Skin epidermis (tissue), 12 donors: ENCODE measurements around the gene GPALPP1.
A peak's percentile ranks its signal among the peaks of the same experiment; 100 is the strongest.
"Not testable (repeated sequence)": the region's sequence is repeated elsewhere in the genome, so short reads cannot be mapped to it uniquely, and the experiment has no call there.

Source experiments
- H3K27ac ChIP-seq, 21 experiments: fragments of 200-600 bp; sonication (generic) in 11 of 21; one replicate each; pipeline ENCODE4 v1.5.0; 2020; ENCODE audit warnings: mild to moderate bottlenecking in 3 of 21, inconsistent platforms in 2 of 21, moderate library complexity in 2 of 21
- H3K4me3 ChIP-seq, 7 experiments: fragments of 200-600 bp; sonication (generic) in 2 of 7; one replicate each; pipeline ENCODE4 v1.5.0; 2020; ENCODE audit warnings: inconsistent platforms in 2 of 7, mild to moderate bottlenecking in 2 of 7, moderate library complexity in 1 of 7

The GPALPP1 gene

GRCh38 chr13:44989071-44989889, at the start of gene GPALPP1, which contains the start of gene NUFIP1:
Gene GPALPP1, plus strand, starts transcription at chr13:44989538. Its CDS starts 117 bp downstream, at chr13:44989655.
Gene NUFIP1, minus strand, starts transcription at chr13:44989471. Its CDS starts 35 bp downstream, at chr13:44989436.
- H3K27ac ChIP-seq: peak within 1 kb of the TSS; percentile 48 to 99 (median 89)

GRCh38 chr13:44943411-44943810, 45.9 kb upstream of the GPALPP1 start:
- H3K4me3 ChIP-seq, H3K27ac ChIP-seq: not testable (repeated sequence)

More at GRCh38 chr13:44989071-44989889, at the start of gene GPALPP1, which contains the start of gene NUFIP1:
- H3K4me3 ChIP-seq: peak within 1 kb of the TSS; percentile 80 to 98 (median 92)

- Histone ChIP-seq H3K4me3 (no peak overlapping the region), H3K27ac (no peak overlapping the region)
Measured at GRCh38 chr13:44951184-44951583, 38.2 kb upstream of the GPALPP1 start.

- Histone ChIP-seq H3K4me3 (no peak overlapping the region), H3K27ac (no peak overlapping the region)
Measured at GRCh38 chr13:44952671-44953070, 36.7 kb upstream of the GPALPP1 start.

GRCh38 chr13:44954224-44954623, 35.1 kb upstream of the GPALPP1 start:
- no peak overlapping the region for H3K27ac ChIP-seq

GRCh38 chr13:44955406-44955805, 33.9 kb upstream of the GPALPP1 start:
- Histone ChIP-seq H3K4me3 (no peak overlapping the region), H3K27ac (no peak overlapping the region)

More at GRCh38 chr13:44954224-44954623, 35.1 kb upstream of the GPALPP1 start:
- H3K4me3 ChIP-seq: no peak overlapping the region

GRCh38 chr13:44961997-44962396, 27.3 kb upstream of the GPALPP1 start:
- Histone ChIP-seq H3K4me3 (no peak overlapping the region), H3K27ac (no peak overlapping the region)

- Histone ChIP-seq H3K27ac (no peak overlapping the region), H3K4me3 (no peak overlapping the region)
Measured at GRCh38 chr13:44967704-44968433, 21.5 kb upstream of the GPALPP1 start.

- Histone ChIP-seq H3K4me3 (no peak overlapping the region), H3K27ac (no peak overlapping the region)
Measured at GRCh38 chr13:44968434-44968815, 20.9 kb upstream of the GPALPP1 start.

- H3K4me3 ChIP-seq: no peak overlapping the region
- no peak overlapping the region for H3K27ac ChIP-seq
Measured at GRCh38 chr13:44969551-44970484, 19.5 kb upstream of the GPALPP1 start.

- H3K4me3 ChIP-seq: no peak overlapping the region
- no peak overlapping the region for H3K27ac ChIP-seq
Measured at GRCh38 chr13:44971656-44972595, 17.4 kb upstream of the GPALPP1 start.

- Histone ChIP-seq H3K27ac (no peak overlapping the region), H3K4me3 (no peak overlapping the region)
Measured at GRCh38 chr13:44972956-44973581, 16.3 kb upstream of the GPALPP1 start.

- H3K4me3 ChIP-seq: no peak overlapping the region
- H3K27ac ChIP-seq: no peak overlapping the region
Measured at GRCh38 chr13:44974056-44974793, 15.1 kb upstream of the GPALPP1 start.

GRCh38 chr13:44976196-44976595, 13.1 kb upstream of the GPALPP1 start:
- Histone ChIP-seq H3K4me3 (no peak overlapping the region), H3K27ac (no peak overlapping the region)

- no peak overlapping the region for H3K27ac ChIP-seq
Measured at GRCh38 chr13:44976949-44977583, 12.3 kb upstream of the GPALPP1 start.

GRCh38 chr13:44978328-44978727, 11.0 kb upstream of the GPALPP1 start:
- Histone ChIP-seq H3K4me3 (no peak overlapping the region), H3K27ac (no peak overlapping the region)

More at GRCh38 chr13:44976949-44977583, 12.3 kb upstream of the GPALPP1 start:
- no peak overlapping the region for H3K4me3 ChIP-seq

GRCh38 chr13:44989941-44990340, 603 bp downstream of the GPALPP1 start:
- Histone ChIP-seq H3K4me3 (peak overlapping the region; percentile 80 to 98 (median 92)), H3K27ac (peak overlapping the region; percentile 48 to 99 (median 89))
